GM19372 (cell line): Measurements from ENCODE around the gene INTS14.
"Not testable (repeated sequence)": the region's sequence is repeated elsewhere in the genome, so short reads cannot be mapped to it uniquely, and the experiment has no call there.

Experiments
- ATAC-seq: cut with Tn5 transposase; IDR thresholded peaks from one replicate; pipeline ENCODE4 v1.9.1; 2021; ENCODE audit warnings: mild to moderate bottlenecking, low read depth, moderate library complexity; ENCODE audit not compliant: unreplicated experiment

INTS14 gene

DNA sequence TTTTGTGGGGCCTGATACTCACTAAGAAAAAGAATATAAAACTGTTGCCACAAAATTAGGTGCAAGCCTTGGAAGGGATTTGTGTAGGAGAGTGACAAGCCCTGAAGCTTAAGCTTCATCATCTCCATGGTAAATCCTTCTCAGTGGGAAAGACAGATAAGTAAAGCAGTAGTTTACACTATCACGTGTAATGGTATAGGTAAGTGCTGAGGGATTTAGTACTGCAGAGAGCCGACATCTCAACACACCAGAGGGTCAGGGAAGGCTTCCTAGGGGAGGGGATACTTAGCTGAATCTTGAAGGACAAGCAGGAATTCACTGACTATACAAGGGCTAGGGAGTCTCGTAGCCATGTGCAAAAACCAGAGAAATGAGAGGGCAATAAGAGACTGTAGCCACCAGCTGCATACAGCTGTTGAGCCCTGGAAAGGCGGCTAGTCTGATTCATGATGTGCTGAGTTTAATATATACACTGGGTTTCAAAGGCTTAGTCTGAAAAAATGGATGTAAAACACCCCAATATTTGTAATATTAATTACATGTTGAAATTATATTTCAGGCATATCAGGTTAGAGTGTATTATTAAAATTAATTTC is 21.9 kb upstream of the INTS14 start:
- ATAC-seq, result no peak

DNA sequence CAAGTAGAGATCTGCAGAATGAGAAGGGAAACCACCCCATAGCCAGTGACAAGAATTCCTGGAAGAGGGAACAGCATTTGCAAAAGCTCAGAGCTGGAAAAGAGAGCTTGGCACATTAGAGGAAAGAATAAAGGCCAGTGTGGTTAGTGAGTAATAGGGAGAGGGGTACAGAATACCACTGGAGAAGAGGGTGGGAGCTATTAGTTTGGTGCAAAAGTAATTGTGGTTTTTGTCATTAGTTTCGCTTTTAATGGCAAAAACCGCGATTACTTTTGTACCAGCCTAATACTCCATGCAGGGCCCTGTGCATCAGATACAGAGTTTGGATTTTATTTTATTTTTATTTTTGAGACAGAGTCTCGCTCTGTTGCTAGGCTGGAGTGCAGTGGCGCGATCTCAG is 20.6 kb upstream of the INTS14 start:
- ATAC-seq, result no peak

DNA sequence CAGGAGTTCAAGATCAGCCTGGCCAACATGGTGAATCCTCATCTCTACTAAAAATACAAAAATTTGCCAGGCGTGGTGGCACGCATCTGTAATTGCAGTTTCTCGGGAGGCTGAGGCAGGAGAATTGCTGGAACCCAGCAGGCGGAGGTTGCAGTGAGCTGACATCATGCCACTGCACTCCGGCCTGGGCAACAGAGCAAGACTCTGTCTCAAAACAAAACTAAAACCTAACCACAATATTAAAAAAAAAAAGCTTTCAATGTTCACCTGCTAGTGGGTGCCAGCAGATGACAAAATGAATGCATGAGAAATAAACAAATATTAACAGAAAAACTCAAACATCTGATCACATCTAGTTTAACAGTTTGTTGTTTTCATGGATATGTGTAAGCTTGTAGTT is 19.8 kb upstream of the INTS14 start:
- ATAC-seq, result no peak

DNA sequence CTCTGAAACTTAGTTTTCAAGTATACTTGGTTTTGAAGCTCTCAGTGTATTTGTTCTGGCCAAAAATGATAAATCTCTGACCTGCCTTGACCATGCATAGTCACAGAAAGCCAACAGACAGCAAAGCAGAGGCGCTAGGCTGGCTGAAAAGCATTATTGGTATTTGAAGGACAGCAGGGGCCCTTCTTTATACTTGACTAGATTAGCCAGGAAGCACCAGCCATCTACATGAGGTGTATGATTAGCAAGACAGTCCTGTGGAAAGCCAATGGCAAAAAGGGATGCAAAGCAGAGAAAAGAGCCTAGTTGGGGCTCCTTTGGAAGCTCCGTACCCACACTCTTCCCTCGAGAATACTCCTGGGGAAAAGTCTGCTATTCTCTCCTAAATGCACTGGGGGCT is 18.6 kb upstream of the INTS14 start:
- ATAC-seq, result no peak

DNA sequence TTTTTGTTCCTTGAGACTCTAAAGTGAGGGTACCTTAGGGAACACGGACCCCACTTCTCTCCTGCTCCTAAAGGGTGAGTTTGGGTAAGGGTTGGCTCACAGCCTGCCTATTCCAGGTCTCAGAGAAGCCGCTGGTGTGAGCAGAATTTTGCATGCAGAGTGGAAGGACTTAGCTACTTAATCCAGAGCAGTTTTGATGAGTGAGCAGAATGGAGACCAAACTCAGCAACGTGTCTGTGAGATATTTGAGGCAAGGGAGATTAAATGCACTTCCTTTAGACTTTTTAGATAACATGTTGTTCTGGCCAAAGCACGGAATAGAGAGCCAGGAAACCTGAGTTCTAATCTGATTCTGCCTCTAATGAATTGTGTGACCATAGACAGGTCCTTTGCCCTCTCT is 15.9 kb upstream of the INTS14 start:
- no peak for ATAC-seq

DNA sequence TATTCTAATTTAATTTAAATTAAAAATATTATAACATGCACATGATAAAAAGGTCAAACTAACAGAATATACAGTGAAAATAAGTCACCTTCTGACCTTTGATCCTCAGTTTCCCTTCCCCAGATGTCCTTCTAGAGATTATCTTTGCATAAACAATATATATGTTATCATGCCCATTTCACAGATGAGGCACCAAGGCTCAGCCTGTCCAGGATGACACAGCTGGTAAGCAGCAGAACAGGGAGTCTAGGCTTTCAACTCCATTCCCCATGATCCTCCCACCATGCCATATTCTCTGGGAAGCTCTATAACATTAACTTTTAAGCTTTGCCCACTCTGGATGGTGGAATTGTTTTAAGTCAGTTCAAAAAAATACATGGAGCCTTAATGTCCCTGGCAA is 12.2 kb upstream of the INTS14 start:
- ATAC-seq, result no peak

DNA sequence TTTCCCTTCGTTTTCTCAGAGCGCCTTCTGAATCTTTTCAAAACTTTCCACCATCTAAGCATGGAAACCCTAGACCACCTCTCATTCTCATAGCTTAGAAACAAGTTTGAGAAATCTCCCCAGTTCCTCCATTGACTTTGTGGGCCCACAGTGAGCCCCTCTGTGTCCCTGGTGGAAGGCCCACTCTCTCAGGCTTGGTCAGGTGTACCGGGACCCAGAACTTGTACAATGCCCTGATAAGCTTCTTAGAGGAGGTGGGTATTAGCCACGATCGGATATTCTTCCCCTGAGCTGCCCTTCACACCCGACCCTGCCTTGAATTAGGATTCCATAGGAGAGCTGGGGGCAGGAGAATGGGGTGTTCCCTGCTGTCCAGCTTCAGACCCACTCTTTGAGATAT is 10.7 kb upstream of the INTS14 start, which contains the start of gene SLC24A1:
SLC24A1 (plus strand) TSS at position 301 of the 400 bp plus-strand sequence. CDS start 2,143 bp downstream, outside the sequence.
- ATAC-seq, result no peak

DNA sequence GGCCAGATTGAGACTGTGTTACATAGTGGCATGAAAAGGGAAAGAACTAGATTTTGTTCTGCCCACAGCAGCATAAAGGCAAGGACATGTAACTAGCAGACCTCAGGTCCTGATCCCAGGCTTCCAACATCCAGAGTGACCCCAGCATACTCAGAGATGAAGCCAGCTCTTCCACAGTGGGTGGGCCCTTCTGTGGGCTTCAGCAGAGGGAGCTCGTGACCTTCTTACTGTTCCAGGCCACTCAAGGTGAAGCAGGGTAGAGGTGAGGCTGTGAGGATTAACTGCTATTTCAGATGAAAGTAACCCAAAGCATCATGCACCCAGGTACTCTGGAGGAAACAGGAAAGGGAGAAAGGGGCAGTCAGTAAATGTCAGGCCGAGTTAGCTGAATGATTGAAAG is 9.9 kb upstream of the INTS14 start:
- ATAC-seq, result no peak

DNA sequence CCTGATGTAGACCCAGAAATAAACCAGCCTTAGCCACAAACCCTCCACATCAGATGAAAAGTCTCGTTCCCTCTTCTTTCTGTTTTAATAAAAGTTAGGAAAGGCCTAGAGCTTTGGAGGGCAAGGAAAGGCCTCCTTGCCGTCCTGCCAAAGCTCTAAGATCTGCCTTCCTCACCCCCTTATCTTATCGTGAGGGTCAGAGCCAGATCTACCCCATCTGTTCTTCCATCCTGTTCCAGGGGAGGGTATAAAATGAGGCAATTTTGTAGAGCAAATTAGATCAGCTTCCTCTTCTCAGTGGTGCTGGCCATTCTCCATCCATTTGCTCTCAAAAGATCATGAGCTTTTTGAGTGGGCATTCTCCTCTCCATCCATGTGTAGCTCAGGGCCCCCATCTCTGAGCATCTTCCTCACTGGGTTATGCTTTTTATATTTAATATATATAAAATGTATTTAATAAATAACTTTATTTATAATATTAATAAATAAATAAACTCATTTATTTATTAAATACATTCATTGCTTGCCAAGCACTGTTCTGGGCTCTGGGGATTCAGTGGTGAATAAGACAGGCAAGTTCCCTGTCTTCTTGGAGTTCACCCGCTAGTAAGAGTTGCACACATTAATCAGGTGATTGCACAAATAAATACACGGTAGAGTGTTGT is 8.8 kb upstream of the INTS14 start:
- no peak for ATAC-seq

DNA sequence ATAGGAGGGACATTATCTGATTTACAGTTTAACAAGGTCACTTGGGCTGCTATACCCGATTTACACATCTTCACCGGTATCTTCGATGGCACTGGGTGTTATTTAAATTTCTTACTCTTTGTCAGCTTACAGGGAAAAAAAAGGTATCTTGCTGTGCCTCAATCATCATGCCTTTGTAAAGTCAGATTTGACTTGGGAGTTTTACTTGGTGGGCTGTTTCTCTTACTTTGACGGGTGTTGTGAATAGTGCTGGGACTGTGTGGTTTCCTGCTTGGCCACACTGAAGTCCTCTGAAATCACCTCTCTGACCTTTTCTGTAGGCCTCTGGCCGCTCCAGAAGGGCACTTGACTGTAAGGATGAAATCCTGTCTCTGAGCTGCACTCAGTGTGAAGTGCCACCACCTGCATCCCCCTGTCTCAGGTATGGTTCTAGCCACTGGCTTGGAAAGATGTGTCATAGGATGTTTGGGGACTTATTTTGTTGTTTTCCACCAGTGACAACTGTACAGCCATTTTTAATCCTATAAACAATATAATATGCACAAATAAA is 7.7 kb upstream of the INTS14 start:
- no peak for ATAC-seq

DNA sequence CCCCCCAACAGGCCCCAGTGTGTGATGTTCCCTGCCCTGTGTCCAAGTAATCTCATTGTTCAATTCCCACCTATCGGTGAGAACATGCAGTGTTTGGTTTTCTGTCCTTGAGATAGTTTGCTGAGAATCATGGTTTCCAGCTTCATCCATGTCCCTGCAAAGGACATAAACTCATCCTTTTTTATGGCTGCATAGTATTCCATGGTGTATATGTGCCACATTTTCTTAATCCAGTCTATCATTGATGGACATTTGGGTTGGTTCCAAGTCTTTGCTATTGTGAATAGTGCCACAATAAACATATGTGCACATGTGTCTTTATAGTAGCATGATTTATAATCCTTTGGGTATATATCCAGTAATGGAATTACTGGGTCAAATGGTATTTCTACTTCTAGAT is 5.0 kb upstream of the INTS14 start:
- not testable (repeated sequence) for ATAC-seq

DNA sequence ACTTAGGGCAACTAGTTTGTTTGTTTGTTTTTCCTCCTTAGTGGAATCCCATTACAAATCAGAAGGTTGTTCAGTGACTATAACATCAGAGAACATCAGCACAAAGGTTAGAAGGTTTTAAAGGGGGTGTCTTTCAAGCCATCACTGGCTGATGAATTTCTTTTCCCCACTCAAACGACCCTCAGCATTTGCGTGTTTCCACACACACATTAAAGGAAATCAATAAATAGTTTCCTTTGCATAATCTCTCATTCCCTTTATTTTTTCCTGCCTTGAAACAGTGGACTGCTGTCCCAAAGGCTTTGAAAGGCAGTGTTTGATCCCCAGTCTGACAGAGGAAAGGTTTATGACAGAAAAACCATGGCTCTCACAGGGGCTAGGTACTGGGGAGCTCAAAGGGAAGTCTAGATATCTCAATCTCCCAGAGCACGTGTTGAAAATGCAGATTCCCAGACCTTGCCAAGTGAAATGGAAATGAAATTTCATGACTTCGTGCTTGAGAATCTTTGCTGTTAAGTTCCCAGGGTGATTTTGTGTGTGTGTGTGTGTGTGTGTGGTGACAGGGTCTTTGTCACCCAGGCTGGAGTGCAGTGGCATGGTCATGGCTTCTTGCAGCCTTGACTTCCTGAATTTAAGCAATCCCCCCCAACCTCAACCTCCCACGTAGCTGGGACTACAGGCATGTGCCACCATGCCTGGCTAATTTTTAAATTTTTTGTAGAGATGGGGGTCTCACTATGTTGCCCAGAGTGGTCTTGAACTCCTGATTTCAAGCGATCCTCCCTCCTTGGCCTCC is 2.2 kb upstream of the INTS14 start:
- no peak for ATAC-seq

DNA sequence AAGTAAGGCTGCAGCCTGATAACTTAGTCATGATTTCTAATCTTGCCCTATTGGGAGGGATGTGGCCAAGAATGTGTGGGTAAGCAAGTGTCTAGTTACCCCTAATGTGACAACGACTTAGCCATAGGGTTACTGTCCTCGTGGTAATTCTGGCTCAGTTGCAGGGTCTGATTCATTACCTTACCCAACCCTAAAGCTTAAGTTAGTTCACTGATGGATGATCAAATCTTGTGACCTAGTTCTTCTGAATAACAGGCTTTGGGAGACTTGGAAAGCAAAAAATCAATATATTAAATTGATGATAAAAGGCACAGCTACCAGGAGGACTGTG is 1.6 kb upstream of the INTS14 start:
- ATAC-seq, result no peak

DNA sequence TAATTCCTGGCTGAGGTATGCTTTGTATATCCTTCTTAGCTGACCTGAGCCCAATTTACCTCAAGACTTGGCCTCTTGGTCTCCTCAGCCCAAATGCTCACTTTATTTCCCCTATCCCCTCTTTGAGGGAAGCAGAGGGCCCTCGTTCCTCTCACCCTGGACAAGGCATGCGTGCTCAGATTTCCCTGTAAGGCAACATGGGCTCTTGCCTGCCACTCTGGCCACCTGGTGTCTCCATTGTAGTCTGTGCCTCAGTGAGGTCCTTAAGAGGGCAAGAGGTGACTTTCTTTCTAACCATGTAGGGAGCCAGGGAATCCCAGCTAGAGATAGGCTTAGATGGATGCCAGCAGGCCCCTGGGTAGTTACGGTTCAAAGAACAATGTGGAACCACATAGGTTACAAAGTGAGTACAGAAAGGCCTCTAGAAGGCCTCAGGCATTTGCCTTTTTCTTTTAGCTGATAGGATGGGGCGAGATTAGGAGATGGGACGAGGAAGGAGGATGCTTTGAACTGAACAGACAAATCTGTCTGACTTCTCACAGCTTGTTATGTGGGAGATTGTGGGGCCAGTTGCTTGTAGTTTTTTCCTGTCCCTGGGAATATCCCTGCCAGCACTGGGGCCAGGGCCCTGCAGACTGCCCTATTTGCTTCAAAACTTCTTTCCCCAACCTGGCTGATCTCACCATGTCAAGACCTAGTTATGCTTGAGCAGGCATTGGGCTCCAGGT is 1.1 kb upstream of the INTS14 start:
- ATAC-seq, result no peak

DNA sequence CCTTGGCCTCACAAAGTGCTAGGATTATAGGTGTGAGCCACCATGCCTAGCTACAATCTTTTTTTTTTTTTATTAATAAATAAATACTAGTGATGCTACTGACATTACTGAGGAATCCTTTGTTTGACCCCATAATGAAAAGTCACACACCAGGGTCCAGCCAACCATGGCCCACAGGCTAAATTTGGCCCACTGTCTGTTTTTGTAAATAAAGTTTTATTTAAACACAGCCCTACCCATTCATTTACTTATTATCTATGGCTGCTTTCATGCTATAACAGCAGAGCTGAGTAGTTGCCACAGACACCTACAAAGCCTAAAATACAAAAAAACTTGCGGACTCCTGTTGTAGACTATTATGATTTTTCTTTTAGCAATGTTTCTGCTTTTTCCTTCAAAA is 7.4 kb downstream of the INTS14 start:
- no peak for ATAC-seq

DNA sequence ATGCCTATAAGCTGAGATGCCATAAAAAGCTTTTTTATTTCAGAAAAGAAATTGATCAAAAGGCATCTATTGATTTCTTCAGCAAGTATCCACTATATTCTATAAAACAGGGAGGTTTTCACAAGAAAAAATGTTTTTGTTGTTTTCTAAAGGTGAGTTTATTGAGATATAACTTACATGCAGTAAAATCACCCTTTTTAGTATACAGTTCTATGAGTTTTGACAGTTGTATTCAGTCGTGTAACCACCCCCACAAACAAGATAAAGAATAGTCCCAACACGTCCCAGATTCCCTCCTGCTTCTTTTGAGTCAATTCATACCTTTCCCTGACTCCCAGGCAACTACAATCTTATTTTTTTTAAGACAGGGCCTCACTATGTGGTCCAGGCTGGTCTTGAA is 7.8 kb downstream of the INTS14 start:
- no peak for ATAC-seq

DNA sequence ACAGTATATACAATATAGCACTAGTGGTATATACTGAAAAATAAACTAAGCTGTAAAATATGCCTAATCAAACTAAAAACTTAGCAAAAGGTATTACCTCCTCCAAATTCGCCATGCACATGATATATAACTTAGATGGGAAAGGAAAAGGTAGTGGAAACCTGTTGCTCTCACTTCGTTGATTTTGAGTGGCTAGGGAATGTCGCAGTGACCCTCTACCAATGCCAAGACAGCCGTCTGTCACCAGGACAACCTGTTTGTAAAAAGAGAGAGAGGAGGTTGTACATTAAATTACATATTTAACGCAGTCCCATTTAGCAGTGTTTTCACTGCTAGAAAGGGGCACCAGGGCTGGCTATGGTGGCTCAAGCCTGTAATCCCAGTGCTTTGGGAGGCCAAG is 11.3 kb downstream of the INTS14 start:
- no peak for ATAC-seq

DNA sequence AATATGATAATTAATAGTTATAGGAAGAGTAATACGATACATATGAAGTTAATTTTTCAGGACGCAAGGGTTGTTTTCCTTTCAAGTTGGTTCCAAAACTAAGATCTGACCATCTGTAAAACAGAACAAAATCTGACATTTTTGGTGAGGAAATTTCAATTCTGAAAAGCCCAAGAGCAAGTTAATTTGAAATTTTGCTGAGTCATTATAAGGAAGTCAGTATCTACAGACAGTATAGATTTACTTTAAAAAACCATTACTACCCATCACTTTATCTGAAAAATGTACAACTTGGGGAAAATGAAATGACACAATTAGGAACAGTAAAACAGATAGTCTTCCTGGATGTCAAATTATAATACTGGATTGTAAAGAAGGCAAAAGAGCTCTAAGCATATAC is 12.5 kb downstream of the INTS14 start:
- no peak for ATAC-seq

DNA sequence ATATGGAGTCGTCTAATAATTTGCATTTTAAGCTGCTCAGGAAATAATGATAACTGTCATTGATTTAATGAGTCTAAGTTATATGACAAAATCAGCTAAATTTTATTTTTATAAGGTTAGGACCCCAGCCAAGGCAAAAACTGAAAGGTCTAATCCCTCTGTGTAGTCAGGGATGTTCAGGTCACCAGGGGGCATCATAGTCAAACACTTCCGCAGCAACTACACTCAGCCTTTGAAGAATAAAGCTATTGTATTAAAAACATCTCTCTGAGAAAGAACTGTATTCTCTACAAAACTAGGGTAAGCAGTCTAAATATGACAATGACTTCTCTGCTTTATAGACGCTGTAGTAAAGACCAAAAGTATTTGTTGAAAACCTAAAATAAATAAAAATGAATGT is 15.0 kb downstream of the INTS14 start:
- no peak for ATAC-seq

DNA sequence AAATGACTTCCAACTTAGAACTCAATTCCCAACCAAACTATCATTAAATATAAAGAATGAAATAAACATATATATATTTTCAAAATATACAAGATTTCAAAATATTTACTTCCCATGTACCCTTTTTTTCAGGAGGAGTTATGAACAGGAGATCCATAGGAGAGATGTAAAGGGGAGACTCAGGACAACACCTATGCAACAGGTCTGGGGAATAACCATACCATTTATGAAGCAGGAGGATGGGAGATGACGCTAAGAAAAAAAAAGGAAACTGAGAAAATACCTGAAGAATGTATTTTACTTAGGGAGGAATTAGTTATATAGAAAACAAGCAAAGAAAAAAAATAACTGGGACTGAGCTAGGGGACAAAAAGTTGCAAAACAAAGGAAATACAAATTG is 23.8 kb downstream of the INTS14 start:
- ATAC-seq, result no peak

DNA sequence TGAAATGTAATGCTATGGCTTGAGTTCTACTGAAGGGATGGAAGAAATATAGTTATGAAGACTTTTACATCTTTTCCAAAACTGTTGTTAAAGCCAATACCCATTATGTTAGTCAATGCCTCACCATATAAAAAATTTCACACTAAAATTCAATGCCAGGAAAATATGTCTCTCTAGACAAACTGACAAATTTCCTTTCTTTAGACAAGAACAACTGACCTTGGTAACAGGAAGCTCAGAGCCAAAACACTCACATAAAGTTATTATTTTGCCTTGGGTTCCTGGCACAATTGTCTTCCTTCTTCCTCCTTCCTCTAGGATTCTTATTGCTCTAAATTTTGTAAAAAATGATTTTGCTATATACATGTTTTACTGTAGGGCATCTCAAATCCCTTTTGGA is 26.7 kb downstream of the INTS14 start:
- no peak for ATAC-seq
